ENCODE measurements around the gene HSD17B7.
"Not testable (repeated sequence)": the region's sequence is repeated elsewhere in the genome, so short reads cannot be mapped to it uniquely, and the experiment has no call there.

HSD17B7 gene

DNA sequence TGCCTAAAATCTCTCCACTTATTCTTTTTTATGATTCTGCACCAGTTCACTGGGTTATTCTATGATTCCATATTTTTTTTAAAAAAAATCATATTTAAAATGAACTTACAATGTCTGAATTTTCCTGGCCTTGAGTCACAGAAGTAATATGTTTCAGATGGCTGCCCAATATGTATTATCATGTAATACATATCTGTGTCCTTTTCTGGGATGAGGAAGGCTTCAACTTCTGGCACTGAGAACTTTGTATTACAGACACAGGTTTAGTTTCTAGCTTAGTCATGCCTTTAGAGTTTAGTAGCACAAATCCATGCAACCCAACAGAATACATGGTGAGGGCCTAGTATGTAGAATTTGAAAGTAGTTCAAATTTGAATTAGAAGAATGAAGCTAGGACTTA, 7.8 kb upstream of the HSD17B7 start:
- TF ChIP-seq, protein P1, sequence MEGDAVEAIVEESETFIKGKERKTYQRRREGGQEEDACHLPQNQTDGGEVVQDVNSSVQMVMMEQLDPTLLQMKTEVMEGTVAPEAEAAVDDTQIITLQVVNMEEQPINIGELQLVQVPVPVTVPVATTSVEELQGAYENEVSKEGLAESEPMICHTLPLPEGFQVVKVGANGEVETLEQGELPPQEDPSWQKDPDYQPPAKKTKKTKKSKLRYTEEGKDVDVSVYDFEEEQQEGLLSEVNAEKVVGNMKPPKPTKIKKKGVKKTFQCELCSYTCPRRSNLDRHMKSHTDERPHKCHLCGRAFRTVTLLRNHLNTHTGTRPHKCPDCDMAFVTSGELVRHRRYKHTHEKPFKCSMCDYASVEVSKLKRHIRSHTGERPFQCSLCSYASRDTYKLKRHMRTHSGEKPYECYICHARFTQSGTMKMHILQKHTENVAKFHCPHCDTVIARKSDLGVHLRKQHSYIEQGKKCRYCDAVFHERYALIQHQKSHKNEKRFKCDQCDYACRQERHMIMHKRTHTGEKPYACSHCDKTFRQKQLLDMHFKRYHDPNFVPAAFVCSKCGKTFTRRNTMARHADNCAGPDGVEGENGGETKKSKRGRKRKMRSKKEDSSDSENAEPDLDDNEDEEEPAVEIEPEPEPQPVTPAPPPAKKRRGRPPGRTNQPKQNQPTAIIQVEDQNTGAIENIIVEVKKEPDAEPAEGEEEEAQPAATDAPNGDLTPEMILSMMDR (IDR thresholded peaks at IDR 0.05; ENCODE audit: control insufficient read depth, insufficient read depth, low read depth, low read length, missing control alignments), result no peak
- no peak for DNase-seq (ENCODE audit: low read depth)
- H3K4me3 ChIP-seq (ENCODE audit: control insufficient read depth, low read depth, low read length), result no peak overlapping the region

DNA sequence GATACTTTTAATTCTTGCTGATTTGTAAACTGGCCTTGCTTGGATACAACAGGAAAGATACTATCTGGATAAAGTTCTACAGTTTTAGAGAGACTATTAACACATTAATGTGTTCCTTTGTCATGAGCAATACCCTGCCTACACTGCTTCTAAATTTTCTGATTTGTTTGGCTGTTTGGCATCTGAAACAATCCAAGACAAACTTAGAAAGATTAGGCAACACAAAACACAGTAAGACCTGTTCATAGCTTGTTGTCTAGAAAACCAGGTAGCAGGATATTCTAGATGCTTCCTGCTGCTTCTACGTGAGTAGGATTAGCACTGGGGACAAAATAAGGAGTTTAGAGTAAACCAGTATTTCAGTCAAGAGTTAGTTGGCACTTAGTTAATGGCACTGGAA, 5.6 kb upstream of the HSD17B7 start:
- H3K4me3 ChIP-seq (ENCODE audit: control insufficient read depth, low read depth, low read length); DNase-seq (ENCODE audit: low read depth): not testable (repeated sequence)

DNA sequence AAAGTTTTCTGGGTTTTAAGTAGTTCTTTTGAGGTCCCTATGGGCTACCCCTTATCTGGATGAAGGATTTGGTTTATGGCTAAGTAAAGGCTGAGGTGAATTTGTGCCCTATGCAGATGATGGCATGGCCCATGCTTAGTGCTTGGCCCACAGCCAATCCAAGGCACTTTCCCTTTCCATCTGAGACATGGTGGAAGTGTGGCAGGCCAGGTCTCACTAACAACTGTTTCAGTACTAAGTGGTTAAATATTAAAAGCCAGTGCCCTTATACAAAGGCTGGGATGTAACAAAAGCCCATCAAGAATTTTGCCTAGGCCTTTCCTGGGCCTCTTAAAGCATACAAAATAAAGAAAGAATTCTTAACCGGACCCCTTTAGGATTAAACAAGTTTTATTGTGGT, 1.7 kb upstream of the HSD17B7 start:
- H3K4me3 ChIP-seq (ENCODE audit: control insufficient read depth, low read depth, low read length); DNase-seq (ENCODE audit: low read depth): not testable (repeated sequence)

DNA sequence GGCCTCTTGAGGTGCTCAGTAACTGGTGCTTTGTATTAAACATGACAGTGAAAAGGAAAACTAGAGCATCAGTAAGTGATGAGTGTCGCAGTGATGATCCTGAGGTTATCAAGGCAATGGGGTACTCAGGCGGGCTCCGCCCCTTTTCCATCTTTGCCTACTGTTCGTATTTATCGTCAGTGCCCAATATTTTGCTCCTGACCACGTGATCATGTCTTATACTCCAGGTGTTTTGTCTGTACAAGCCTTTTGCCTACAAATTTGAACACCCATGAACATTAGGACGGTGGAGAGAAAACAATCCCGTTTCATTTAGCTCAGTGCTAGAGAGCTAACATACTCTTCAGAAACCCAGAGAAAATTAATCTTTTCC, 469 bp downstream of the HSD17B7 start:
- DNase-seq (ENCODE audit: low read depth), result not testable (repeated sequence)
- peak overlapping the region; percentile 51 for H3K4me3 ChIP-seq (ENCODE audit: control insufficient read depth, low read depth, low read length)

DNA sequence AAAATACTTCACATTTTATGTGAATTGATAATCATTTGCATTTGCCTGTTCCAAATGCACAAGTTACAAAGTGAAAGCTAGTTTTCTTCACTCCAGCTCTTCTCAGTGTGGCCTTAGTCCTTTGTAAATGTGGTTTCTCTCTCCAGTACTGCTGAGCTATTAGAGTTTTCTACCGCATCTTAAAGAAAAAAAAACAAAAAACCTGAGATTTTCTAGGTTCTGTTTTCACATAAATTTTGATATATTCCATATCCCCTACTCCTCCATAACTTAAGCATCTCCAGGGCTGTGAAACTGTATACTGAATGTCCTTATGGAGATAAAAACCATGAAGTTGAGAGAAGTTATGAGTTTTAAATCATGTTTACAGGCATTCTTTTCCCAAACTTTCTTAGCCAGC, 3.8 kb downstream of the HSD17B7 start:
- DNase-seq (ENCODE audit: low read depth); H3K4me3 ChIP-seq (ENCODE audit: control insufficient read depth, low read depth, low read length): not testable (repeated sequence)

DNA sequence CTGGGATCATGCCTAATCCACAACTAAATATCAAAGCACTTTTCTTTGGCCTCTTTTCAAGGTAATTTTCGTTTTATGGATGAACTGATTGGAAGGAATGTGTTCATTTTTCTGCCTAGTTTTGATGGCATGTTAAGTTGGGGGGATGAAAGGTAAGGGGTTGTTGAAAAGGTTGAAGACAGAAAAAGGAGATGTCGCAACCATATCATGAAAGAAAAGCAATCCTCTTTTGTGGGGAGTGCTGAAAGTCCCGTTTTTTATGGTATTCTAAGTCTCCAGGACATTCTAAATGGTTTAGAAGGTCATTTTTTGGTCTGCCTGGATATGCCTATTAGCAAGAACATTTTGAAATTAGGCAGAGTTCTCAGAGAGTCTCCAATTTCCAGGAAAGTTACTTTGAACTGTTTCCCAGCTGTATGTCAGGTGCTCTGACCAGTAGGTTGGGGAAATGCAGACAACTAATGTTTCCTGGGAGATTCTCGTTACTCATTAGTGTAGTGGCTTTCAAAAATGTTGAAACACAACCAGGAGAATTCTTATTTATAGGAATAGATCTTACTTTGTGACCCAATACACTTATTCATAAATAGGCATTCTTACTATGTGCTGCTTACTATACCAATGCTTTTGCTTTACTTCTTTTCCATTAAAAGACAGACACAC, 6.2 kb downstream of the HSD17B7 start:
- H3K4me3 ChIP-seq (ENCODE audit: control insufficient read depth, low read depth, low read length), result not testable (repeated sequence)

DNA sequence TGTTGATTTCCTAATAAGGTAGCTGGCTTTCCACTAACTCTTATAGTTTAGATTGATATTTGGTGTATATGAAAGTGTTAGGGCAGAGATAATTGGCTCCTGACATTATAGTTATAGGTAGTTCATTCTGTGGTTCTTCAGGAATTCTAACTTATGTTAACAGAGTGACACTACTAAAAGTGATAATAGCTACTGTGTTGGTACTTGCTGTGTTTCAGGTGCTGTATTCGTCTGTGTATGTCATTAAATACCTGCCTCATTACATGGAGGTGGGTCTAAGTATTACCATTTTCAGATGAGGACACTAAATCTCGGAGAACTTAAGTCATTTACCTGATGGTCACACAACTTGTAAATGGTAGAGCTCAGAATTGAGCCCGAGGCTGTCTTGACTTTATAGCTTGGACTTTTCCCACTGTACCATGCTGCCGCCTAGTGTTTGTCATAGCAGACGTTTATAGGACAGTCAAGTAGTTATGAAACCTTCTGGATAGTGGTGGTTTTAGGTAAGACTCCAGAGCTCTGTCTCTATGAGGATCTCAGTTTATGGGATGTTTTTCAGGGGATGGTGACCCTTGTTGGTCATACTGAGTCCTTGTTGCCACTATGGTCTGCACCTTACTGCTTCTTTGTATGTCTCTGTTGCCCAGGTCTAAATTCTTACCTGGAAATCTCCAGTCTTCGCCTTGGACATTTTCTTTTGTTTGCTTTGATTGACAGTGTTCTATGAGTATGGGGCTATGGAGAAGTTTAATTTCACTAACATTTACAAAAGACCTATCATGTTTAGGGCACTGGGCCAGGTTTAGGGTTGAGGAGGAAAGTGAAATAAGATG, 9.7 kb downstream of the HSD17B7 start:
- TF ChIP-seq, protein P1 (IDR thresholded peaks at IDR 0.05; ENCODE audit: control insufficient read depth, insufficient read depth, low read depth, low read length, missing control alignments), result peak; percentile 73
- peak; percentile 31 for DNase-seq (ENCODE audit: low read depth)
- not testable (repeated sequence) for H3K4me3 ChIP-seq (ENCODE audit: control insufficient read depth, low read depth, low read length)

More for the DNA sequence above, 6.2 kb downstream of the HSD17B7 start:
- not testable (repeated sequence) for DNase-seq (ENCODE audit: low read depth)

DNA sequence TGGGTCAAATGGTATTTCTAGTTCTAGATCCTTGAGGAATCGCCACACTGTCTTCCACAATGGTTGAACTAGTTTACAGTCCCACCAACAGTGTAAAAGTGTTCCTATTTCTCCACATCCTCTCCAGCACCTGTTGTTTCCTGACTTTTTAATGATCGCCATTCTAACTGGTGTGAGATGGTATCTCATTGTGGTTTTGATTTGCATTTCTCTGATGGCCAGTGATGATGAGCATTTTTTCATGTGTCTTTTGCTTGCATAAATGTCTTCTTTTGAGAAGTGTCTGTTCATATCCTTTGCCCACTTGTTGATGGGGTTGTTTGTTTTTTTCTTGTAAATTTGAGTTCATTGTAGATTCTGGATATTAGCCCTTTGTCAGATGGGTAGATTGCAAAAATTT, 17.0 kb downstream of the HSD17B7 start:
- not testable (repeated sequence) for DNase-seq (ENCODE audit: low read depth); H3K4me3 ChIP-seq (ENCODE audit: control insufficient read depth, low read depth, low read length)

DNA sequence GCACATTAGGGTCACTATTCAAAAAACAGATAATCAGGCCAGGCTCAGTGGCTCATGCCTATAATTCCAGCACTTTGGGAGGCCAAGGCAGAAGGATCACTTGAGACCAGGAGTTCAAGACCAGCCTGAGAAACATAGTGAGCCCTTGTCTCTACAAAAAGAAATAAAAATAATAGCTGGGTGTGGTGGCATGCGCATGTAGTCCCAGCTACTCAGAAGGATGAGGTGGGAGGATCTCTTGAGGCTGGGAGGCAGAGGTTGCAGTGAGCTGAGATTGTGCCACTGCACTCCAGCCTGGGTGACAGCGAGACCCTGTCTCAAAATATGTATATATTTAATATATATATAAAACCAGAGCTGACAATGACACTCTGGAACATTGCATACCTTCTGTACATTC, 21.9 kb downstream of the HSD17B7 start:
- not testable (repeated sequence) for H3K4me3 ChIP-seq (ENCODE audit: control insufficient read depth, low read depth, low read length); DNase-seq (ENCODE audit: low read depth)

DNA sequence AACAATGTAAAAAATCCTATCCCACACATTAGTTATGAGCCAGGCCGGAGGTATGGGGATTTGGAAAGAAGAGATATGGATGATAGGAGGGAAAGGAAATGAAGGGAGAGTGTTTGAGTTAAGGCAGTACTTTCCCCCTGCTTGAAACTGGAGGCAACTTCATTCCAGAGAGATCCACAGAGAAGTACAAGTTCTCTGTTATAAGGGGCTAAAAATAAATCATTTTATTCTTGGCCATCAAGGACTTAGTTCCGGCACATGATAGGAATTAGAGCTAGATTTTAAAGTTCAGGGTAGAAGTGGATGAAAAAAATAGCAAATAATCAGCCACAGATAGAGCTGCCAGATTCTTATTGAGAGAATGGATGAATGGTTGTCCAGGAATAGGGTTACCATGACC, 27.6 kb downstream of the HSD17B7 start:
- not testable (repeated sequence) for H3K4me3 ChIP-seq (ENCODE audit: control insufficient read depth, low read depth, low read length); DNase-seq (ENCODE audit: low read depth)

DNA sequence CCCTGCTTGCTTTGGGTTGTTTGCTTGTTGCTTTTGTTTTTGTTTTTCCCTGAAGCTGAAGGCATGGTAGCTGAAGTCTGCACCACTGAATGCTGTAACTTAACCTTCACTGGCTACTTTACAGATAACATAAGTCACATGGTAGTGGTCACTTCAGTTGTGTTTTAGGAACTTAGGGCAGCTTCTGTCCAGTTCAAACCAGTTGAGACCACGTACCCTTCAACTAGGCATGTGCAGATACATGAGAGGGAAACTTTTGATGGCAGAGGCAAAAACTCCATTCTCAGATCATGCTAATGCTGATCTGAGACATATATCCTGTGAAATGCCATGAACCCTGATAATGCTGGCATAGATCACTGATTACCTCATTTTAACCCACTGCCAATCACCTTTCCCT, 28.2 kb downstream of the HSD17B7 start:
- not testable (repeated sequence) for H3K4me3 ChIP-seq (ENCODE audit: control insufficient read depth, low read depth, low read length); DNase-seq (ENCODE audit: low read depth)

Data from AG09309 (cell line).